ENCODE results near the gene PPP1R1A.

Gene PPP1R1A

DNA sequence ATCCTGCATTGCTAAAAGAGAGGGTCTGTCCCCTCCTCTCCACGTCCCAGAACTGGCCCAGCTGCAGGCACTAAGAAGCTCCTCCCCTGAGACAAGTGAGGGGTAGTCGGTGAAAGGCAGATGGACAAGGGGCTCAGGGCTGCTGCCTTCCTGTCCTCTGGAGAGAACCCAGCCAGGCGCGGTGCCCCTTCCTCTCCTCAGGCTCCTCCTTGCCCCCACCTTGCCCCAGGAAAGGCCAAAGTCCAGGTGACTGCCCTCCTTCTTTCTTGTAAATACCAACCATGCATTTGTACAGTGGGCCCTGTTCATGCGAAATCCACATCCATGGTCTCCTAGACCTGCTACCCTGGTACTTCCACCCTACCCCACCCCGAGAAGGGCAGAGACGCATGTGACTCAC is 9.7 kb downstream of the PPP1R1A start:
- DNase-seq (ENCODE audit: low read depth in 2 of 2): no peak
- TF ChIP-seq, protein P1, sequence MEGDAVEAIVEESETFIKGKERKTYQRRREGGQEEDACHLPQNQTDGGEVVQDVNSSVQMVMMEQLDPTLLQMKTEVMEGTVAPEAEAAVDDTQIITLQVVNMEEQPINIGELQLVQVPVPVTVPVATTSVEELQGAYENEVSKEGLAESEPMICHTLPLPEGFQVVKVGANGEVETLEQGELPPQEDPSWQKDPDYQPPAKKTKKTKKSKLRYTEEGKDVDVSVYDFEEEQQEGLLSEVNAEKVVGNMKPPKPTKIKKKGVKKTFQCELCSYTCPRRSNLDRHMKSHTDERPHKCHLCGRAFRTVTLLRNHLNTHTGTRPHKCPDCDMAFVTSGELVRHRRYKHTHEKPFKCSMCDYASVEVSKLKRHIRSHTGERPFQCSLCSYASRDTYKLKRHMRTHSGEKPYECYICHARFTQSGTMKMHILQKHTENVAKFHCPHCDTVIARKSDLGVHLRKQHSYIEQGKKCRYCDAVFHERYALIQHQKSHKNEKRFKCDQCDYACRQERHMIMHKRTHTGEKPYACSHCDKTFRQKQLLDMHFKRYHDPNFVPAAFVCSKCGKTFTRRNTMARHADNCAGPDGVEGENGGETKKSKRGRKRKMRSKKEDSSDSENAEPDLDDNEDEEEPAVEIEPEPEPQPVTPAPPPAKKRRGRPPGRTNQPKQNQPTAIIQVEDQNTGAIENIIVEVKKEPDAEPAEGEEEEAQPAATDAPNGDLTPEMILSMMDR (IDR thresholded peaks at IDR 0.05; ENCODE audit: low read depth, low read length): no peak
- H3K4me3 ChIP-seq (replicated peaks in 1 of 2; ENCODE audit: low read depth in 2 of 2, low read length in 2 of 2): no peak overlapping the region

DNA sequence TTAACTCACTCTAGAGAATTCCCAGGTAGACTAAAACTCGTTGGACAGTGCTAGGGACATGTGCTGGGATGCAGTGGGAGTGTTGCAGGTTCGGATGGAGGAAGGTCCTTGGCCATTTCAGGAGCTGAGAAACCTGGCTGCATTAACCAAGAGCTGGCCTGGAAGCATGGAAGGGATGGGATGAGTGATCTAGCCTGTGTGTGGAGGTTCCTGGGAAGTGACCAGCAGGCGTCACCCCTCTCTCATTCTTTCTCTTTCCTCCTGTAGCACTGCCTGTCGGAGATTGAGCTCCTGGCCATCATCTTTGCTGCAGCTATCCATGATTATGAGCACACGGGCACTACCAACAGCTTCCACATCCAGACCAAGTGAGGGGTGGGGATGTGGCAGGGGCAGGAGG is 15.6 kb downstream of the PPP1R1A start:
- H3K4me3 ChIP-seq (replicated peaks in 1 of 2; ENCODE audit: low read depth in 2 of 2, low read length in 2 of 2): no peak overlapping the region
- TF ChIP-seq, protein P1 (IDR thresholded peaks at IDR 0.05; ENCODE audit: low read depth, low read length): no peak

GRCh38 chr12:54571193-54572188 is 17.0 kb downstream of the PPP1R1A start:
- TF ChIP-seq, protein P1 (IDR thresholded peaks at IDR 0.05; ENCODE audit: low read depth, low read length): no peak
- H3K4me3 ChIP-seq (replicated peaks in 1 of 2; ENCODE audit: low read depth in 2 of 2, low read length in 2 of 2): no peak overlapping the region
- peak; percentile 22 to 30 for DNase-seq (ENCODE audit: low read depth in 2 of 2)

More for the DNA sequence above, 15.6 kb downstream of the PPP1R1A start:
- no peak for DNase-seq (ENCODE audit: low read depth in 2 of 2)

DNA sequence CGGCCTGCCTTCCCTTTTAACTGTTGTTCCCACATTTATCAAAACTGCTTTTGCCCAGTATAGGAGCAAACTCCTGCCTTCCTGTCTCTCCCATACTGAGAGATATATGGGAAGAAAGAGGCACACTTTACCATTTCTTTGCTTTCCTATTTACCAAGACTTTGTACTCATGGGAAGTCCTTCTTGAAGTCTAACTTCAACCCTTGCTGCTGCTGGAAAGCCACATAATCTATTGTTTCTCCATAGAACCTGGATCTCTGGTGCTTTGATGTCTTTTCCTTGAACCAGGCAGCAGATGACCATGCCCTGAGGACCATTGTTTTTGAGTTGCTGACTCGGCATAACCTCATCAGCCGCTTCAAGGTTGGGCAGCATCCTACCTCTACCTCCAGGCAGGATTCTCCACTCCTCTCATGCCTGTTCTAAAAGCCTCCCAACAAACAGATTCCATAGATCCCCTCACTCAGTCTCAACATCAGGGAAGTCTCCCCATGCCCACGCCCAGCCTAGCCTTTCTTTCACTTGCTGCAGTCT is 18.4 kb downstream of the PPP1R1A start:
- H3K4me3 ChIP-seq (replicated peaks in 1 of 2; ENCODE audit: low read depth in 2 of 2, low read length in 2 of 2): no peak overlapping the region
- DNase-seq (ENCODE audit: low read depth in 2 of 2): no peak
- TF ChIP-seq, protein P1 (IDR thresholded peaks at IDR 0.05; ENCODE audit: low read depth, low read length): no peak

GRCh38 chr12:54569072-54569471 is 19.4 kb downstream of the PPP1R1A start:
- DNase-seq (ENCODE audit: low read depth in 2 of 2): no peak
- TF ChIP-seq, protein P1 (IDR thresholded peaks at IDR 0.05; ENCODE audit: low read depth, low read length): no peak
- no peak overlapping the region for H3K4me3 ChIP-seq (replicated peaks in 1 of 2; ENCODE audit: low read depth in 2 of 2, low read length in 2 of 2)

DNA sequence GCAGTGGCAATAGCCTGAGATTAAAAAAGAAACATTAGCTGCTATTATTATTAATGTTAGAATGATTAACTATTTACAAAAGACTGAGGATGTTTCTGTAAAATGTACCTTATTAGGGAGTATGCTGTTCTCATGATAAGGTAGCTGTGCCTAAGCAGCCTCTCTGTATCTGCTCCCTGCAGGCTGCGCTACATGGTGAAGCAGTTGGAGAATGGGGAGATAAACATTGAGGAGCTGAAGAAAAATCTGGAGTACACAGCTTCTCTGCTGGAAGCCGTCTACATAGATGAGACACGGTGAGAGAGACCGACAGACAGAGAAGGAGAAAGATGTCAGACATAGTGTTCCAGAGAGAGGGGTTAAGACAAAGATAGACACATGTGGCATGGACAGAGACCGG is 21.7 kb downstream of the PPP1R1A start:
- TF ChIP-seq, protein P1 (IDR thresholded peaks at IDR 0.05; ENCODE audit: low read depth, low read length): no peak
- H3K4me3 ChIP-seq (replicated peaks in 1 of 2; ENCODE audit: low read depth in 2 of 2, low read length in 2 of 2): no peak overlapping the region
- no peak for DNase-seq (ENCODE audit: low read depth in 2 of 2)
